ENCODE results near the gene DCC. TPM values are rescaled to one million over a fixed set of nuclear protein-coding genes. Genes with fewer than 3 reads are reported as not detected.
A peak's percentile ranks its signal among the peaks of the same experiment; 100 is the strongest.

The DCC gene
- total RNA-seq, 1 experiment from 2014 or later: not detected

GRCh38 chr18:53148123-53148522, 808.1 kb downstream of the DCC start:
- CTCF ChIA-PET: no interaction called here
- Histone ChIP-seq H2AFZ (no peak overlapping the region), H3F3A (ENCODE audit: insufficient read depth, low read depth) (no peaks in the 10 kb centered on the region), H4K20me1 (ENCODE audit: insufficient read depth) (no peaks in the 10 kb centered on the region), H3K27me3 (ENCODE audit: insufficient read depth, low read depth) (no peaks in the 10 kb centered on the region), H3K4me3 (no peak overlapping the region), H3K4me2 (no peak overlapping the region), H3K9me3 (ENCODE audit: insufficient read depth, low read depth) (no peaks in the 10 kb centered on the region), H3K27ac (no peak overlapping the region), H3K9me2 (ENCODE audit: insufficient read depth) (no peaks in the 10 kb centered on the region), H3K79me2 (ENCODE audit: low read depth) (no peaks in the 10 kb centered on the region), H3K36me3 (ENCODE audit: low read depth) (no peaks in the 10 kb centered on the region), H3K4me1 (replicated peaks; ENCODE audit: insufficient read depth) (no peaks in the 10 kb centered on the region)
- intact Hi-C loops (cut with micrococcal nuclease; ENCODE audit: unreplicated experiment): no loop called here
- POLR2A ChIA-PET (ENCODE audit: unreplicated experiment): no interaction called here
- no peak for DNase-seq
- BruUV-seq (replicated peaks): no TSS peak
- TF ChIP-seq EZH2 (IDR thresholded peaks at IDR 0.05; ENCODE audit: low read depth): no peak
- no peak for TF ChIP-seq CTCF (conservative IDR thresholded peaks at IDR 0.05)

DNA sequence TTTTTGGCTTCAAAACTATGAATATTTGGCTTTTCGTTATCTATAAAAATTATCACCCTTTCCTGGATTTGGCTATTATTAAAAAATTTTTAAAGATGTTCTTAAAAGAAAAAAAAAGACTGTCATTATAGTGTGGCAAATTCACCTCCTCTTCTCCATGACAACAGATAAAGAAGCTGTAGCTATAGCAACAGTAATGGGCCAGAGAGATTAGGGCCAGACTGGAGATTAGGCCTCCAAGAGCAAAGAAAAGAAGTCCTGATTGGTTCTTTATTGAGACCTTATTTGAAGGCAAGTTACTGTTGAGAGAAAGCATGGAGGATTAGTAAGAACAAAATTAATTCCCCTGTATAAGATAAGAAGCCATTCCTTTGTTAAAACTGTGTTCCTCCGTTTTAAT, 812.5 kb downstream of the DCC start:
- Histone ChIP-seq H3K27me3 (ENCODE audit: insufficient read depth, low read depth) (no peaks in the 10 kb centered on the region), H3K4me1 (replicated peaks; ENCODE audit: insufficient read depth) (no peaks in the 10 kb centered on the region), H3K4me3 (no peak overlapping the region), H3F3A (ENCODE audit: insufficient read depth, low read depth) (no peaks in the 10 kb centered on the region), H3K9me3 (ENCODE audit: insufficient read depth, low read depth) (no peaks in the 10 kb centered on the region), H3K4me2 (no peak overlapping the region), H3K27ac (no peak overlapping the region), H3K36me3 (ENCODE audit: low read depth) (no peaks in the 10 kb centered on the region), H4K20me1 (ENCODE audit: insufficient read depth) (no peaks in the 10 kb centered on the region), H2AFZ (no peak overlapping the region), H3K9me2 (ENCODE audit: insufficient read depth) (no peaks in the 10 kb centered on the region), H3K79me2 (ENCODE audit: low read depth) (no peaks in the 10 kb centered on the region)
- intact Hi-C loops (cut with micrococcal nuclease; ENCODE audit: unreplicated experiment): no loop called here
- no peak for DNase-seq
- TF ChIP-seq EZH2 (IDR thresholded peaks at IDR 0.05; ENCODE audit: low read depth): no peak
- no peak for TF ChIP-seq CTCF (conservative IDR thresholded peaks at IDR 0.05)
- no TSS peak for BruUV-seq (replicated peaks)
- ChIA-PET POLR2A (ENCODE audit: unreplicated experiment) (no interaction called here), CTCF (no interaction called here)

GRCh38 chr18:53153281-53153680, 813.3 kb downstream of the DCC start:
- Histone ChIP-seq H3K27me3 (ENCODE audit: insufficient read depth, low read depth) (no peaks in the 10 kb centered on the region), H3K4me3 (no peak overlapping the region), H3K4me1 (replicated peaks; ENCODE audit: insufficient read depth) (no peaks in the 10 kb centered on the region), H4K20me1 (ENCODE audit: insufficient read depth) (no peaks in the 10 kb centered on the region), H3K9me3 (ENCODE audit: insufficient read depth, low read depth) (no peaks in the 10 kb centered on the region), H2AFZ (no peak overlapping the region), H3K36me3 (ENCODE audit: low read depth) (no peaks in the 10 kb centered on the region), H3K27ac (no peak overlapping the region), H3K4me2 (no peak overlapping the region), H3F3A (ENCODE audit: insufficient read depth, low read depth) (no peaks in the 10 kb centered on the region), H3K79me2 (ENCODE audit: low read depth) (no peaks in the 10 kb centered on the region), H3K9me2 (ENCODE audit: insufficient read depth) (no peaks in the 10 kb centered on the region)
- TF ChIP-seq CTCF (conservative IDR thresholded peaks at IDR 0.05) (peak; percentile 43), EZH2 (IDR thresholded peaks at IDR 0.05; ENCODE audit: low read depth) (no peak)
- CTCF ChIA-PET: no interaction called here
- no TSS peak for BruUV-seq (replicated peaks)
- intact Hi-C loops (cut with micrococcal nuclease; ENCODE audit: unreplicated experiment): no loop called here
- DNase-seq: no peak
- POLR2A ChIA-PET (ENCODE audit: unreplicated experiment): no interaction called here

Data from PC-9 (cell line).